ENCODE data around the gene C20orf144. TPM values are rescaled to one million over a fixed set of nuclear protein-coding genes. Genes with fewer than 3 reads are reported as not detected.
A peak's percentile ranks its signal among the peaks of the same experiment; 100 is the strongest.

The C20orf144 gene
- total and polyA plus RNA-seq, 9 of the 15 experiments (the other 6 are each of a cell fraction or from before 2014, with no cell fraction given), result 0.04 to 0.23 (median 0.11) TPM; not detected in 2

GRCh38 chr20:33709905-33710541 is 47.9 kb downstream of the C20orf144 start (continued):
- TF ChIP-seq ELF1 (tag; IDR thresholded peaks at IDR 0.05) (no peak), E2F8 (IDR thresholded peaks at IDR 0.05; ENCODE audit: low read depth, partially characterized antibody) (peak; percentile 37), CBFA2T2 (conservative IDR thresholded peaks at IDR 0.05) (0 out of 2 replicates have a peak, but pooled peaks have one; percentile 6), MIER1 (IDR thresholded peaks at IDR 0.05; ENCODE audit: low read depth) (no peak), CBX2 (IDR thresholded peaks at IDR 0.05; ENCODE audit: insufficient read depth, low read length, poor library complexity, severe bottlenecking) (no peak), ARID1B (IDR thresholded peaks at IDR 0.05) (0 out of 2 replicates have a peak, but pooled peaks have one; percentile 25), RNF219 (CRISPR knock-in tag; IDR thresholded peaks at IDR 0.05) (no peak), HMG20B (CRISPR knock-in tag; IDR thresholded peaks at IDR 0.05) (no peak), HMGXB4 (CRISPR knock-in tag; IDR thresholded peaks at IDR 0.05) (no peak), TARDBP (IDR thresholded peaks at IDR 0.05) (no peak), KDM4B (IDR thresholded peaks at IDR 0.05; ENCODE audit: borderline replicate concordance in 2 of 2, low read depth in 1 of 2) (no peak), ZNF408 (CRISPR knock-in tag; IDR thresholded peaks at IDR 0.05; ENCODE audit: low read depth) (no peak), DACH1 (IDR thresholded peaks at IDR 0.05; ENCODE audit: partially characterized antibody) (no peak), NR3C1 (CRISPR knock-in tag; IDR thresholded peaks at IDR 0.05) (no peak), SNIP1 (IDR thresholded peaks at IDR 0.05; ENCODE audit: low read depth) (no peak), ZNF239 (CRISPR knock-in tag; IDR thresholded peaks at IDR 0.05) (no peak), ZHX1 (conservative IDR thresholded peaks at IDR 0.05; ENCODE audit: low read length) (no peak)

All from K562 (cell line).